HFFc6 (cell line): ENCODE results near the gene GORASP2. TPM values are rescaled to one million over a fixed set of nuclear protein-coding genes. Genes with fewer than 3 reads are reported as not detected.

Experiments
- DNase-seq: peaks from one replicate; pipeline ENCODE4 v3.0.0-alpha.2; 2018
- H3K27ac Mint-ChIP-seq: 2 replicates; pipeline ENCODE4 v1.8.0; 2020; ENCODE audit warnings: mild to moderate bottlenecking, mixed read lengths
- H3K27me3 Mint-ChIP-seq: 2 replicates; pipeline ENCODE4 v1.8.0; 2021; ENCODE audit warnings: mild to moderate bottlenecking, moderate library complexity, mixed read lengths; ENCODE audit not compliant: insufficient read depth
- H3K36me3 Mint-ChIP-seq: 2 replicates; pipeline ENCODE4 v1.8.0; 2021; ENCODE audit warnings: low read depth, mixed read lengths
- H3K4me1 Mint-ChIP-seq: 2 replicates; pipeline ENCODE4 v1.8.0; 2020; ENCODE audit warnings: low read depth, mixed read lengths
- H3K4me3 Mint-ChIP-seq: 2 replicates; pipeline ENCODE4 v1.8.0; 2020; ENCODE audit warnings: mild to moderate bottlenecking, moderate library complexity, mixed read lengths
- H3K9me3 Mint-ChIP-seq: 2 replicates; pipeline ENCODE4 v1.8.0; 2020; ENCODE audit warnings: mild to moderate bottlenecking, mixed read lengths
- total RNA-seq, 6 experiments: library from RNA; stranded (reverse); fragmentation: NEBNext Ultra II Directional; extraction: Animal tissue kit (Norgen Biotek cat#: 25700); gene quantifications; 2 replicates in 1 of 6; 3 replicates in 5 of 6; pipeline ENCODE4 v1.2.3, GENCODE V29; 2021
- TF ChIP-seq, protein P1 (sequence below): fragments of 200-600 bp; sonication (generic); IDR thresholded peaks from 2 replicates; pipeline ENCODE4 v1.5.0; 2021; ENCODE audit warnings: antibody characterized with exemption, mild to moderate bottlenecking

The GORASP2 gene
- total RNA-seq, 6 experiments from 2014 or later, result 113 to 124 (median 120) TPM

DNA sequence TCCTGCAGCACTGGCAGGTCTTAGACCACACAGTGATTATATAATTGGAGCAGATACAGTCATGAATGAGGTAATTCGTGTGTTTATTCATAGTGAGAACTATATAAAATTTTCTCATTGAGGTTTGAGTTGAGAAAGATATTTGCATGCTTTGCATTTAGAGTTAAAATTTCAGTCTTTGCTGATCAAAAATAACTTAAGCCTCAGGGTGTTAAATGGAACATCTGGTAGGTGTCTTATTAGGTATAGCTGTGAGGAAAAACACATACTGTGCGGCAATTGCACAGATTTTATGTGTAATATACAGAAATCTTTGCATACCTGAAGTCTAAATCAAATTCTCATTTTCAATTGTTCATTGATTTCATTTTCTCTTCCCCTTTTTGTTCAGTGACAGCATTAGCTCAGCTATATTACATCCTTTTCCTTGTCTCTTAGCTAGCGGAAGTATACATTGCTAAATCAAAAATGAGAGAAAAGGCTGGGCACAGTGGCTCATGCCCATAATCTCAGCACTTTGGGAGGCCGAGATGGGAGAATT is 21.2 kb downstream of the GORASP2 start:
- no peak overlapping the region for H3K4me3 Mint-ChIP-seq

DNA sequence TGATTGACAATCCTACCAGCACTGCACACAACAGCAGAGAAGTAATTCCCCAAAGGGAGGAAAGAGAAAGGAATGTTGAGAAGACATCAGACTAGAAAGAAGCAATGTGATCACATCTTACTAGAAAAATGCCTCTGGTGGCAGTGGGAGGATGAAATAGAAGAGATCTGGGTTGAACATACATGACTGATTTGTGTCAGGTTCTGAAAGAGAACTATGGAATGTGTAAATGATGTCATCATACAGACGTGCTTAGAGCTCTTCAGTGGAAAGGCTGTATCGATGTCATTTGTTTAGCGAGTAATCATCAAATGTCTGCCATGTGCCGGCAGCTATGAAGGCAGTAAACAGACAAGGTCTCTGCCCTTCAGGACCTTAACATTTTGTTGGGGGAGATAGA is 24.9 kb downstream of the GORASP2 start:
- Mint-ChIP-seq H3K9me3 (no peaks in the 10 kb centered on the region), H3K36me3 (peaks cover 63% of the 10 kb centered on the region), H3K27me3 (no peaks in the 10 kb centered on the region; the same call in 1 of the 2 replicates), H3K4me3 (no peak overlapping the region), H3K27ac (0 out of 2 replicates have a peak overlapping the region, but pooled peaks have one; percentile 7), H3K4me1 (0 out of 2 replicates have a peak, but pooled peaks cover 7% of the 10 kb centered on the region)
- TF ChIP-seq, protein P1, sequence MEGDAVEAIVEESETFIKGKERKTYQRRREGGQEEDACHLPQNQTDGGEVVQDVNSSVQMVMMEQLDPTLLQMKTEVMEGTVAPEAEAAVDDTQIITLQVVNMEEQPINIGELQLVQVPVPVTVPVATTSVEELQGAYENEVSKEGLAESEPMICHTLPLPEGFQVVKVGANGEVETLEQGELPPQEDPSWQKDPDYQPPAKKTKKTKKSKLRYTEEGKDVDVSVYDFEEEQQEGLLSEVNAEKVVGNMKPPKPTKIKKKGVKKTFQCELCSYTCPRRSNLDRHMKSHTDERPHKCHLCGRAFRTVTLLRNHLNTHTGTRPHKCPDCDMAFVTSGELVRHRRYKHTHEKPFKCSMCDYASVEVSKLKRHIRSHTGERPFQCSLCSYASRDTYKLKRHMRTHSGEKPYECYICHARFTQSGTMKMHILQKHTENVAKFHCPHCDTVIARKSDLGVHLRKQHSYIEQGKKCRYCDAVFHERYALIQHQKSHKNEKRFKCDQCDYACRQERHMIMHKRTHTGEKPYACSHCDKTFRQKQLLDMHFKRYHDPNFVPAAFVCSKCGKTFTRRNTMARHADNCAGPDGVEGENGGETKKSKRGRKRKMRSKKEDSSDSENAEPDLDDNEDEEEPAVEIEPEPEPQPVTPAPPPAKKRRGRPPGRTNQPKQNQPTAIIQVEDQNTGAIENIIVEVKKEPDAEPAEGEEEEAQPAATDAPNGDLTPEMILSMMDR, result no peak
- DNase-seq, result no peak

More for the DNA sequence above, 21.2 kb downstream of the GORASP2 start:
- Mint-ChIP-seq H3K36me3 (peaks cover 47% of the 10 kb centered on the region), H3K27me3 (no peaks in the 10 kb centered on the region; the same call in 1 of the 2 replicates), H3K9me3 (no peaks in the 10 kb centered on the region), H3K4me1 (peaks cover 15% of the 10 kb centered on the region), H3K27ac (no peak overlapping the region)
- TF ChIP-seq, protein P1, result no peak
- DNase-seq, result no peak

DNA sequence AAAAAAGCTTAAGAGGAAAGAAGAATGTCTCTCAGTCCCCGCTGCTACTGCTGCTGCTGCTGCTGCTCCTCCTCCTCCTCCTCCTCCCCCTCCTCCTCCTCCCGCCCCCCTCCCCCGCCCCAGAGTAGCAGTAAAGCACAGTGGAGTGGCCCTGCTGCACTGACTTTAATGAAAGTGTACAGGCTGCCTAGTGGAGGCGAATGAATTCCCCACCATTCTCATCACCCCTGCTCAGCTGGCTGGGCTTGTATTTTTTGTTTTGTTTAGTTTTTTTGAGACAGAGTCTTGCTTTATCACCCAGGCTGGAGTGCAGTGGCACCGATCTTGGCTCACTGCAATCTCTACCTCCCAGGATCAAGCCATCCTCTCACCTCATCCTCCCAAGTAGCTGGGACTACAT is 34.3 kb downstream of the GORASP2 start:
- no peak for DNase-seq
- Mint-ChIP-seq H3K36me3 (peaks cover 40% of the 10 kb centered on the region), H3K4me3 (no peak overlapping the region), H3K9me3 (no peaks in the 10 kb centered on the region), H3K4me1 (no peaks in the 10 kb centered on the region; the same call in 1 of the 2 replicates), H3K27ac (no peak overlapping the region), H3K27me3 (peaks cover under 1% of the 10 kb centered on the region)
- TF ChIP-seq, protein P1, result no peak

DNA sequence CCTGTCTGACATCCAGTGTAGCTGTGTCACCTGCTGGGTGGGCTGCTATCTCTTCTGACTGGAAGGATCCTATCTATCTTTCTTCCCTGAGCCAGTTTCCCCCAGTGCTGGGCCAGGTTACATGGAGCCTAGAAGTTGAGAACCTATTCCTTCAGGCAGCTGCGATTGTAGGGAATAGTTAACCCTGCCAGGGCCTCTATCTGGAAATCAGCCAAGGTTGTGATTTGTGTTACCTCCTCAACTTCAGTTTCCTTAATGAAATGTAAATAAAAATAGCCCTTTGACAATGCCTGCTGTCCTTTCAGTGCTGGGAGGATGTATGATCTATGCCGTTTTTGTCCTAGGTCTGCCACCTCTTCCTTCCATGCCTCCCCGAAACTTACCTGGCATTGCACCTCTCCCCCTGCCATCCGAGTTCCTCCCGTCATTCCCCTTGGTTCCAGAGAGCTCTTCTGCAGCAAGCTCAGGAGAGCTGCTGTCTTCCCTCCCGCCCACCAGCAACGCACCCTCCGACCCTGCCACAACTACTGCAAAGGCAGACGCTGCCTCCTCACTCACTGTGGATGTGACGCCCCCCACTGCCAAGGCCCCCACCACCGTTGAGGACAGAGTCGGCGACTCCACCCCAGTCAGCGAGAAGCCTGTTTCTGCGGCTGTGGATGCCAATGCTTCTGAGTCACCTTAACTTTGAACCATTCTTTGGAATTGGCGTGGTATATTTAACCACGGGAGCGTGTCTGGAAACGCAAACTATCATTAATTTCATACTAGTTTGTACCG is 36.6 kb downstream of the GORASP2 start:
- TF ChIP-seq, protein P1, result no peak

DNA sequence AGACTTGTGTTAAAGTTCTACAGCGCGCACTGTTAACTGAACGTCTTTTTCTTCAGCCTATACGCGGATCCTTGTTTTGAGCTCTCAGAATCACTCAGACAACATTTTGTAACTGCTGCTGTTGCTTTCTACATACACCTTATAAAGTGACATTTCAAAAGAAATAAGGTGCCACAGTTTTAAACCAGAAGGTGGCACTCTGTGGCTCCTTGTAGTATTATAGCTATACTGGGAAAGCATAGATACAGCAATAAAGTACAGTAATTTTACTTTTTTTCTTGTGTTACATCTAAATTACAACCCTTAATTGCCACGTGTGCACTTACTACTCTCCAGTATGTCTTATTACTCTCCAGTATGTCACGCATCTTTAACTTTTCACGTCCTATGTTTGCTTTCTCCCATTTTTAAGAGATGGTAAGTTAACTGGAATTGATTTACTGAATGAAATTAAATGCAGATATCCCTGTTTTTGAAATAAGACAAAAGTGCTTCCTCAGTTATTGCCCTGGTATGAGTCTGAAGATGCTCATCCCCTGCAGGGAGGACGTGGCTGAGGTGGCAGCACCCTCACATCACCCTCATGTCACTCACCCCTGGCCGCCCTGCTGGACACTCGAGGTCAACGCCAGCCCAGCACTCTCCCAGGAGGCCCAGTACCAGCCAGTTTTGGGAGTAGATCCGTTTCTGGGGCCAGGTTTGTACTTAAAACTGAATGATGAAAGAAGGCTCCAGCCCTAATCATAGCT is 37.8 kb downstream of the GORASP2 start:
- no peak for DNase-seq
- no peak overlapping the region for H3K27ac Mint-ChIP-seq
- H3K9me3 Mint-ChIP-seq, result no peaks in the 10 kb centered on the region
- H3K4me3 Mint-ChIP-seq, result no peak overlapping the region
- peaks cover 35% of the 10 kb centered on the region for H3K36me3 Mint-ChIP-seq
- peaks cover 4% of the 10 kb centered on the region for H3K27me3 Mint-ChIP-seq
- no peaks in the 10 kb centered on the region; the same call in 1 of the 2 replicates for H3K4me1 Mint-ChIP-seq
- TF ChIP-seq, protein P1, result peak; percentile 51

More for the DNA sequence above, 36.6 kb downstream of the GORASP2 start:
- peaks cover 4% of the 10 kb centered on the region for H3K27me3 Mint-ChIP-seq
- no peak overlapping the region for H3K27ac Mint-ChIP-seq
- H3K4me1 Mint-ChIP-seq, result no peaks in the 10 kb centered on the region; the same call in 1 of the 2 replicates
- no peaks in the 10 kb centered on the region for H3K9me3 Mint-ChIP-seq
- H3K4me3 Mint-ChIP-seq, result no peak overlapping the region
- no peak for DNase-seq
- H3K36me3 Mint-ChIP-seq, result peaks cover 40% of the 10 kb centered on the region
